Breast epithelium (tissue), 3 donors: Measurements from ENCODE around the gene GPR15.

Source experiments
- CTCF ChIP-seq, 3 donors: fragments of 450-650 bp; IDR thresholded peaks; one replicate each; pipeline ENCODE4 v1.5.1; 2016 to 2017; ENCODE audit warnings: antibody characterized with exemption in 3 of 3, mild to moderate bottlenecking in 3 of 3, moderate library complexity in 3 of 3
- POLR2A ChIP-seq: fragments of 450-650 bp; IDR thresholded peaks from one replicate; pipeline ENCODE4 v1.6.1; 2016; ENCODE audit warnings: antibody characterized with exemption, mild to moderate bottlenecking, moderate library complexity

GRCh38 chr3:98560911-98561310 lies 29.1 kb downstream of the GPR15 start:
- TF ChIP-seq CTCF (IDR thresholded peaks at IDR 0.05) (no peak), POLR2A (no peak)
